ENCODE measurements around the gene SOCS2.

SOCS2 gene

DNA sequence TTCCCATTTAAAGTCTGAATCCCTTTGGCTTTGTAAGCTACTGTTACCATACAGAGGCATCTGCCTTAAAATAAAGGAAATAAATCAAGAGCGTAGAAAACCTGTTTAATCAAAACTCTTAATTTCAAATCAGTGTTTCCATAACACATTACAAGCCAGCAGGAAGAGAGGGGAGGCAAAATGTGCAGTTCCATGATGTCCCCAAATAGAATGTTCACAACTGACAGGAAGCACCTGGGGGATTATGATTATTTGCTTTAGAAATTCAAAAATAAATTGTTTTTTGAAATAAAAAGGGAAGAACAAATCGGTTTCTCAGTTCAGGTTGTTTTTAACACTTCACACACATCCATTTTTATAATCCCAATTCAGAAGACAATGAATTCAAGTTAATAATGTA is 21.4 kb downstream of the SOCS2 start:
- Histone ChIP-seq H3K36me3 (ENCODE audit: control insufficient read depth, insufficient read depth, low read length) (no peaks in the 10 kb centered on the region), H3K4me1 (ENCODE audit: control insufficient read depth, insufficient read depth, low read length, poor library complexity, severe bottlenecking) (peaks cover 5% of the 10 kb centered on the region), H3K4me3 (ENCODE audit: extremely low read depth, insufficient read depth, low read length, poor library complexity, severe bottlenecking) (no peak overlapping the region), H3K9me3 (ENCODE audit: control insufficient read depth, low read length) (no peaks in the 10 kb centered on the region), H3K27ac (ENCODE audit: low read depth, low read length, severe bottlenecking) (no peak overlapping the region)
- no CpG with 5 or more reads among the region's 2 CpGs for WGBS, 2 experiments (ENCODE audit: insufficient coverage in 2 of 2)

DNA sequence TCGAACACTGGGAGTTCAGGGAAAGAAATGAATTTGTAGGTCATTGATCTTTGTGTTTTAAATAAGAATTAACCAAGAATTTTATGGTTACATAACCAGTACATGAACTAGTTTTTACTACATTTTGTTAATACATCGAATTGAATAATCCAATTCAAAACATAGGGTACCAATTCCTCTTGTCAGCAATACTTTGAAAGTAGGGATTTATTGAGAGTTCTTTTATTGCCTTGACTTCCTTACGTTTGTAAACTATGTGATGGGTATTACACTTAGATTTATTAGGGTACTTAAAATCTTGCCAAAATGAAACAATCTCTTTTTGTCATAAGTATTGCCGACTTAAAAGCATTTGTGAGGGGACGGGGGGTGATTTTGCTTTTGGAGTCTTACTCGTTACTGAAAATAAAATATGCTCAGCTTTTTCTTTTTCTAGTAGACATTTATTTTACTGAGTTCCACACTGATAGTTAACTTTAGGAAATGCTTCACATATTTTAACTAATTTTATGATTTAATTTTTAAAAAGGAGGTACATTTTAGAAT is 22.4 kb downstream of the SOCS2 start:
- no peak overlapping the region for H3K27ac ChIP-seq (ENCODE audit: low read depth, low read length, severe bottlenecking)
- H3K9me3 ChIP-seq (ENCODE audit: control insufficient read depth, low read length): no peaks in the 10 kb centered on the region
- WGBS, 2 experiments (ENCODE audit: insufficient coverage in 2 of 2): 100% methylated on average over 1 of the region's 6 CpGs; no CpG with 5 or more reads in 1 of the 2 experiments
- peaks cover 5% of the 10 kb centered on the region for H3K4me1 ChIP-seq (ENCODE audit: control insufficient read depth, insufficient read depth, low read length, poor library complexity, severe bottlenecking)
- H3K36me3 ChIP-seq (ENCODE audit: control insufficient read depth, insufficient read depth, low read length): no peaks in the 10 kb centered on the region
- H3K4me3 ChIP-seq (ENCODE audit: extremely low read depth, insufficient read depth, low read length, poor library complexity, severe bottlenecking): no peak overlapping the region

GRCh38 chr12:93595351-93595750 is 22.9 kb downstream of the SOCS2 start:
- Histone ChIP-seq H3K4me1 (ENCODE audit: control insufficient read depth, insufficient read depth, low read length, poor library complexity, severe bottlenecking) (peaks cover 5% of the 10 kb centered on the region), H3K27ac (ENCODE audit: low read depth, low read length, severe bottlenecking) (no peak overlapping the region), H3K36me3 (ENCODE audit: control insufficient read depth, insufficient read depth, low read length) (no peaks in the 10 kb centered on the region), H3K9me3 (ENCODE audit: control insufficient read depth, low read length) (no peaks in the 10 kb centered on the region), H3K4me3 (ENCODE audit: extremely low read depth, insufficient read depth, low read length, poor library complexity, severe bottlenecking) (no peak overlapping the region)
- WGBS, 2 experiments (ENCODE audit: insufficient coverage in 2 of 2): 71 to 84% methylated on average over 1 to 2 of the region's 3 CpGs

- no peak overlapping the region for H3K4me3 ChIP-seq (ENCODE audit: extremely low read depth, insufficient read depth, low read length, poor library complexity, severe bottlenecking)
- no peaks in the 10 kb centered on the region for H3K36me3 ChIP-seq (ENCODE audit: control insufficient read depth, insufficient read depth, low read length)
- H3K4me1 ChIP-seq (ENCODE audit: control insufficient read depth, insufficient read depth, low read length, poor library complexity, severe bottlenecking): peaks cover 5% of the 10 kb centered on the region
- no peak overlapping the region for H3K27ac ChIP-seq (ENCODE audit: low read depth, low read length, severe bottlenecking)
- no peaks in the 10 kb centered on the region for H3K9me3 ChIP-seq (ENCODE audit: control insufficient read depth, low read length)
- no CpG with 5 or more reads among the region's 2 CpGs for WGBS, 2 experiments (ENCODE audit: insufficient coverage in 2 of 2)
Measured at GRCh38 chr12:93597608-93598007, 25.1 kb downstream of the SOCS2 start.

- Histone ChIP-seq H3K4me3 (ENCODE audit: extremely low read depth, insufficient read depth, low read length, poor library complexity, severe bottlenecking) (no peak overlapping the region), H3K4me1 (ENCODE audit: control insufficient read depth, insufficient read depth, low read length, poor library complexity, severe bottlenecking) (no peaks in the 10 kb centered on the region), H3K36me3 (ENCODE audit: control insufficient read depth, insufficient read depth, low read length) (no peaks in the 10 kb centered on the region), H3K27ac (ENCODE audit: low read depth, low read length, severe bottlenecking) (no peak overlapping the region), H3K9me3 (ENCODE audit: control insufficient read depth, low read length) (no peaks in the 10 kb centered on the region)
- no CpG with 5 or more reads among the region's 3 CpGs for WGBS, 2 experiments (ENCODE audit: insufficient coverage in 2 of 2)
Measured at GRCh38 chr12:93599192-93599591, 26.7 kb downstream of the SOCS2 start.

- Histone ChIP-seq H3K4me1 (ENCODE audit: control insufficient read depth, insufficient read depth, low read length, poor library complexity, severe bottlenecking) (no peaks in the 10 kb centered on the region), H3K4me3 (ENCODE audit: extremely low read depth, insufficient read depth, low read length, poor library complexity, severe bottlenecking) (no peak overlapping the region), H3K27ac (ENCODE audit: low read depth, low read length, severe bottlenecking) (no peak overlapping the region), H3K9me3 (ENCODE audit: control insufficient read depth, low read length) (no peaks in the 10 kb centered on the region), H3K36me3 (ENCODE audit: control insufficient read depth, insufficient read depth, low read length) (no peaks in the 10 kb centered on the region)
- WGBS, 2 experiments (ENCODE audit: insufficient coverage in 2 of 2): no CpG with 5 or more reads among the region's 2 CpGs
Measured at GRCh38 chr12:93601591-93601990, 29.1 kb downstream of the SOCS2 start.

DNA sequence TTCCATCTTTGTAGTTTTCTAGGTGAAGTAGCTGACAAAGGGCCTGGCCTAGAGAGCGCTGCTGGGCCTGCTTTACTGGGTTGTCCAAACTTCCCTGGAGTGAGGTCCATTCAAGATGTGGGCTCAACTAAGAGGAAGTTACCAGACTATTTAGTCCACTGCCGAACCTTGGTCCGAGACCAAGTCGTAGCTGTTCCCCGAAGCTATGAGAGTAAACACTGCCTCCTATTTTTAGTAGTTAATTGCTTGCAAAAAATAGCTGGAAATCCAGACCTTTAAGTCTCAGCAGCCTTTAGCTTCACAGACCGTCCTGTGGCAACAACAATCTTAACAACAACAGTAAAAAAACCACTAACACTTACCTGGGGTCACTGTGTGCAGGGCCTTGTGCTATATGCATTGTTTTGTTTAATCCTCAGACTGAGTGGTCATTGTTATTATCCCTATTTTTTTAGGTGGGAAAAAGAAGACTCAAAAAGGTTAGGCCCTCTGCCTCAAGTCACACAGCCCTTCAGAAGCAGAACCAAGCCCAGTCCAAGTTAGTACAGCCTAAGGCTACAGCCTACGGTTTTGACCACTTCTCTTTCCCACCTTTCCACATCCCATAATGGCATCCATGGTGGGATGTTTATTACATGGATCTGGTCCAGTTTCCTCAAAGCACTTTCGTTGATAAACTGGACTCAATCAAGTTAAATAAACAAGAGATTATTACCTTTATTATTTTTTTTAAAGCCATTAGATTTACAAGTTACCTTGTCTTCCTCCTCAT is 30.6 kb downstream of the SOCS2 start:
- WGBS, 2 experiments (ENCODE audit: insufficient coverage in 2 of 2): 91% methylated on average over 5 to 6 of the region's 8 CpGs
- H3K9me3 ChIP-seq (ENCODE audit: control insufficient read depth, low read length): no peaks in the 10 kb centered on the region
- no peak overlapping the region for H3K4me3 ChIP-seq (ENCODE audit: extremely low read depth, insufficient read depth, low read length, poor library complexity, severe bottlenecking)
- H3K4me1 ChIP-seq (ENCODE audit: control insufficient read depth, insufficient read depth, low read length, poor library complexity, severe bottlenecking): no peaks in the 10 kb centered on the region
- H3K27ac ChIP-seq (ENCODE audit: low read depth, low read length, severe bottlenecking): no peak overlapping the region
- no peaks in the 10 kb centered on the region for H3K36me3 ChIP-seq (ENCODE audit: control insufficient read depth, insufficient read depth, low read length)

- 88% methylated on average over 1 to 2 of the region's 4 CpGs for WGBS, 2 experiments (ENCODE audit: insufficient coverage in 2 of 2)
- no peaks in the 10 kb centered on the region for H3K4me1 ChIP-seq (ENCODE audit: control insufficient read depth, insufficient read depth, low read length, poor library complexity, severe bottlenecking)
- no peaks in the 10 kb centered on the region for H3K9me3 ChIP-seq (ENCODE audit: control insufficient read depth, low read length)
- no peak overlapping the region for H3K4me3 ChIP-seq (ENCODE audit: extremely low read depth, insufficient read depth, low read length, poor library complexity, severe bottlenecking)
- H3K36me3 ChIP-seq (ENCODE audit: control insufficient read depth, insufficient read depth, low read length): no peaks in the 10 kb centered on the region
- H3K27ac ChIP-seq (ENCODE audit: low read depth, low read length, severe bottlenecking): no peak overlapping the region
Measured at GRCh38 chr12:93603762-93604161, 31.3 kb downstream of the SOCS2 start.

DNA sequence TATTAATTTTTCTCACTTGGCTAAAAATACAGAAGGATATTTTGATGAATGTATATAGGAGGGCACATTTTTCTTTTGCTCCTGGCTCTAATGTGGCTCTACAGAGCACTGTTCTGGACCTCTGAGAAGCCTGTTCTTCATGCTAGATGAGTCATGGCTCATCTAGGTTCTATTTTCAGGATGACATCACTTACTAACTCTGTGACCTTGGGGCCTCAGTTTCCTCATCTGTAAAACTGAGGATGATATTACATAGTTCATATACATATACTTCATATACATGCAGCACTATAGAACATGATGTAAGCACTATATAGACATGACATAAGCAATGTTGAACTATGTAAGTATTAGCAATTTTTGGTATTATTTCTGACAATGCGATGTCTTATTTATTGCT is 35.8 kb downstream of the SOCS2 start:
- Histone ChIP-seq H3K9me3 (ENCODE audit: control insufficient read depth, low read length) (no peaks in the 10 kb centered on the region), H3K4me3 (ENCODE audit: extremely low read depth, insufficient read depth, low read length, poor library complexity, severe bottlenecking) (no peak overlapping the region), H3K4me1 (ENCODE audit: control insufficient read depth, insufficient read depth, low read length, poor library complexity, severe bottlenecking) (peaks cover 2% of the 10 kb centered on the region), H3K36me3 (ENCODE audit: control insufficient read depth, insufficient read depth, low read length) (no peaks in the 10 kb centered on the region), H3K27ac (ENCODE audit: low read depth, low read length, severe bottlenecking) (no peak overlapping the region)
- WGBS, 2 experiments (ENCODE audit: insufficient coverage in 2 of 2): no CpG with 5 or more reads among the region's 1 CpG

- WGBS, 2 experiments (ENCODE audit: insufficient coverage in 2 of 2): 60 to 100% methylated on average over 1 to 2 of the region's 4 CpGs
- Histone ChIP-seq H3K4me3 (ENCODE audit: extremely low read depth, insufficient read depth, low read length, poor library complexity, severe bottlenecking) (no peak overlapping the region), H3K36me3 (ENCODE audit: control insufficient read depth, insufficient read depth, low read length) (no peaks in the 10 kb centered on the region), H3K4me1 (ENCODE audit: control insufficient read depth, insufficient read depth, low read length, poor library complexity, severe bottlenecking) (peaks cover 6% of the 10 kb centered on the region), H3K9me3 (ENCODE audit: control insufficient read depth, low read length) (no peaks in the 10 kb centered on the region), H3K27ac (ENCODE audit: low read depth, low read length, severe bottlenecking) (no peak overlapping the region)
Measured at GRCh38 chr12:93609281-93610192, 37.1 kb downstream of the SOCS2 start.
